ENCODE results near the gene RAI14.
A peak's percentile ranks its signal among the peaks of the same experiment; 100 is the strongest.

The RAI14 gene

GRCh38 chr5:34627794-34628193 lies 28.3 kb upstream of the RAI14 start:
- H3K4me3 ChIP-seq (ENCODE audit: low read depth, low read length): no peak overlapping the region
- peak overlapping the region; percentile 74 for H3K27ac ChIP-seq
- TF ChIP-seq CTCF (IDR thresholded peaks at IDR 0.05; ENCODE audit: low read depth, low read length, missing control alignments): no peak
- in situ Hi-C loops (cut with HindIII; ENCODE audit: low pct_ligation_motif_present, low sequenced_read_pairs): no loop called here
- H3K36me3 ChIP-seq (replicated peaks): no peaks in the 10 kb centered on the region
- no peaks in the 10 kb centered on the region for H3K27me3 ChIP-seq (replicated peaks)
- peak; percentile 72 for DNase-seq

GRCh38 chr5:34628373-34628772 lies 27.8 kb upstream of the RAI14 start:
- in situ Hi-C loops (cut with HindIII; ENCODE audit: low pct_ligation_motif_present, low sequenced_read_pairs): no loop called here
- Histone ChIP-seq H3K27me3 (replicated peaks) (no peaks in the 10 kb centered on the region), H3K36me3 (replicated peaks) (no peaks in the 10 kb centered on the region), H3K27ac (peak overlapping the region; percentile 74), H3K4me3 (ENCODE audit: low read depth, low read length) (no peak overlapping the region)
- TF ChIP-seq CTCF (IDR thresholded peaks at IDR 0.05; ENCODE audit: low read depth, low read length, missing control alignments): no peak
- DNase-seq: no peak

- H3K36me3 ChIP-seq (replicated peaks): no peaks in the 10 kb centered on the region
- no peak for TF ChIP-seq CTCF (IDR thresholded peaks at IDR 0.05; ENCODE audit: low read depth, low read length, missing control alignments)
- no peak overlapping the region for H3K4me3 ChIP-seq (ENCODE audit: low read depth, low read length)
- no peak overlapping the region for H3K27ac ChIP-seq
- H3K27me3 ChIP-seq (replicated peaks): no peaks in the 10 kb centered on the region
- in situ Hi-C loops (cut with HindIII; ENCODE audit: low pct_ligation_motif_present, low sequenced_read_pairs): no loop called here
- no peak for DNase-seq
Observed at GRCh38 chr5:34630596-34630995, 25.5 kb upstream of the RAI14 start.

GRCh38 chr5:34632807-34633422 lies 23.2 kb upstream of the RAI14 start:
- Histone ChIP-seq H3K36me3 (replicated peaks) (no peaks in the 10 kb centered on the region), H3K27ac (no peak overlapping the region), H3K27me3 (replicated peaks) (no peaks in the 10 kb centered on the region), H3K4me3 (ENCODE audit: low read depth, low read length) (no peak overlapping the region)
- TF ChIP-seq CTCF (IDR thresholded peaks at IDR 0.05; ENCODE audit: low read depth, low read length, missing control alignments): no peak
- in situ Hi-C loops (cut with HindIII; ENCODE audit: low pct_ligation_motif_present, low sequenced_read_pairs): no loop called here
- DNase-seq: no peak

GRCh38 chr5:34639852-34640626 lies 16.1 kb upstream of the RAI14 start:
- Histone ChIP-seq H3K36me3 (replicated peaks) (no peaks in the 10 kb centered on the region), H3K27me3 (replicated peaks) (no peaks in the 10 kb centered on the region), H3K27ac (peak overlapping the region; percentile 39), H3K4me3 (ENCODE audit: low read depth, low read length) (no peak overlapping the region)
- in situ Hi-C loops (cut with HindIII; ENCODE audit: low pct_ligation_motif_present, low sequenced_read_pairs): no loop called here
- TF ChIP-seq CTCF (IDR thresholded peaks at IDR 0.05; ENCODE audit: low read depth, low read length, missing control alignments): no peak
- DNase-seq: peak; percentile 84
